Liver (tissue), 9 donors: ENCODE data around the gene DUSP2. TPM values are rescaled to one million over a fixed set of nuclear protein-coding genes. Genes with fewer than 3 reads are reported as not detected.

Experiments
- DNase-seq: peaks from one replicate; pipeline ENCODE4 v3.0.0-alpha.2; 2017; ENCODE audit warnings: low spot score
- H3K27ac ChIP-seq, 2 donors: one replicate each; pipeline ENCODE4 v1.7.0; 2013; ENCODE audit warnings: inconsistent platforms in 2 of 2, low read length in 2 of 2, control low read depth in 1 of 2, low read depth in 1 of 2, mild to moderate bottlenecking in 1 of 2
- H3K27me3 ChIP-seq, 4 donors: one replicate each; pipeline versions ENCODE4 v1.6.1 to v1.7.0; 2013; ENCODE audit warnings: low read length in 3 of 4, inconsistent platforms in 1 of 4, mild to moderate bottlenecking in 1 of 4, moderate library complexity in 1 of 4; ENCODE audit not compliant: control insufficient read depth in 4 of 4, insufficient read depth in 4 of 4
- H3K36me3 ChIP-seq, 4 donors: one replicate each; pipeline versions ENCODE4 v1.6.1 to v1.7.0; 2013; ENCODE audit warnings: low read length in 3 of 4, mild to moderate bottlenecking in 3 of 4, low read depth in 1 of 4, moderate library complexity in 1 of 4; ENCODE audit not compliant: control insufficient read depth in 4 of 4, insufficient read depth in 3 of 4
- H3K4me1 ChIP-seq, 4 donors: one replicate each; pipeline versions ENCODE4 v1.6.1 to v1.7.0; 2013; ENCODE audit warnings: low read length in 3 of 4, mild to moderate bottlenecking in 3 of 4, moderate library complexity in 1 of 4; ENCODE audit not compliant: control insufficient read depth in 4 of 4, insufficient read depth in 4 of 4
- H3K4me3 ChIP-seq, 3 donors: one replicate each; pipeline versions ENCODE4 v1.6.1 to v1.7.0; 2013; ENCODE audit warnings: low read length in 3 of 3, control low read depth in 1 of 3, low read depth in 1 of 3, mild to moderate bottlenecking in 1 of 3
- H3K9ac ChIP-seq, 2 donors: one replicate each; pipeline ENCODE4 v1.7.0; 2013; ENCODE audit warnings: low read length in 2 of 2, mild to moderate bottlenecking in 2 of 2, moderate library complexity in 2 of 2, control low read depth in 1 of 2, low read depth in 1 of 2
- H3K9me3 ChIP-seq, 4 donors: one replicate each; pipeline versions ENCODE4 v1.6.1 to v1.7.0; 2013; ENCODE audit warnings: low read length in 3 of 4; ENCODE audit not compliant: control insufficient read depth in 4 of 4
- ATF3 ChIP-seq: IDR thresholded peaks from 2 replicates; pipeline ENCODE4 v1.6.1; 2016; ENCODE audit warnings: antibody characterized with exemption
- FOXA1 ChIP-seq: IDR thresholded peaks from 2 replicates; pipeline ENCODE4 v1.6.1; 2016; ENCODE audit warnings: antibody characterized with exemption
- FOXA2 ChIP-seq: IDR thresholded peaks from 2 replicates; pipeline ENCODE4 v1.6.1; 2016; ENCODE audit warnings: antibody characterized with exemption
- GABPA ChIP-seq, 2 donors: IDR thresholded peaks in 1 of 2; conservative IDR thresholded peaks in 1 of 2; 2 replicates each; pipeline ENCODE4 v1.6.1; 2016; ENCODE audit warnings: antibody characterized with exemption in 2 of 2, mild to moderate bottlenecking in 1 of 2, moderate library complexity in 1 of 2
- JUND ChIP-seq, 2 donors: IDR thresholded peaks; 2 replicates each; pipeline ENCODE4 v1.6.1; 2016; ENCODE audit warnings: antibody characterized with exemption in 2 of 2
- NR2F2 ChIP-seq: IDR thresholded peaks from 2 replicates; pipeline ENCODE4 v1.6.1; 2016; ENCODE audit warnings: antibody characterized with exemption
- RAD21 ChIP-seq, 2 donors: IDR thresholded peaks; 2 replicates each; pipeline ENCODE4 v1.6.1; 2016; ENCODE audit warnings: antibody characterized with exemption in 2 of 2, mild to moderate bottlenecking in 2 of 2
- REST ChIP-seq: IDR thresholded peaks from 2 replicates; pipeline ENCODE4 v1.6.1; 2016; ENCODE audit warnings: antibody characterized with exemption, mild to moderate bottlenecking
- RXRA ChIP-seq, 2 donors: IDR thresholded peaks; 2 replicates each; pipeline ENCODE4 v1.6.1; 2017 to 2018; ENCODE audit warnings: antibody characterized with exemption in 2 of 2, mild to moderate bottlenecking in 1 of 2
- SP1 ChIP-seq: IDR thresholded peaks from 2 replicates; pipeline ENCODE4 v1.6.1; 2018; ENCODE audit warnings: antibody characterized with exemption, mild to moderate bottlenecking
- TAF1 ChIP-seq: conservative IDR thresholded peaks from 2 replicates; pipeline ENCODE4 v1.6.1; 2016; ENCODE audit warnings: antibody characterized with exemption, mild to moderate bottlenecking
- YY1 ChIP-seq: IDR thresholded peaks from 2 replicates; pipeline ENCODE4 v1.6.1; 2016; ENCODE audit warnings: antibody characterized with exemption, mild to moderate bottlenecking
- WGBS: extraction: QIAGEN DNeasy Blood & Tissue Kit; methylation state at CpG from one replicate; pipeline ENCODE4 v1.1.7; 2013; 5-methylcytosine and 5-hydroxymethylcytosine counted together
- polyA plus RNA-seq, 2 donors: library from polyadenylated mRNA; stranded (reverse) in 1 of 2; unstranded in 1 of 2; fragments of 200-250 nt in 1 of 2; fragments of >200 nt in 1 of 2; fragmentation: Nextera tagmentation in 1 of 2; extraction: Ambion mirVana in 1 of 2; gene quantifications; one replicate each; pipeline versions ENCODE4 v1.2.1 to v1.2.3, GENCODE V29; 2013 to 2015
- total RNA-seq, 2 donors: library from RNA; depleted of rRNA; stranded (reverse); fragments of >200 nt; gene quantifications; one replicate each; pipeline ENCODE4 v1.2.3, GENCODE V29; 2014
- TF ChIP-seq, protein P1 (sequence below): fragments of 150-350 bp; IDR thresholded peaks from 2 replicates; pipeline ENCODE4 v1.5.1; 2017; ENCODE audit warnings: improper control_type of control experiment, low read depth, low read length; ENCODE audit not compliant: missing input control
- TF ChIP-seq, protein P2 (sequence below): IDR thresholded peaks from 2 replicates; pipeline ENCODE4 v1.6.1; 2016; ENCODE audit warnings: antibody characterized with exemption
- donor health status: healthy.
- donor health status: healthy.
- donor health status: healthy.
- donor health status: healthy.
- donor health status: healthy.

Gene DUSP2
- total and polyA plus RNA-seq, 4 donors, result 0.99 to 2.8 (median 1.6) TPM

DNA sequence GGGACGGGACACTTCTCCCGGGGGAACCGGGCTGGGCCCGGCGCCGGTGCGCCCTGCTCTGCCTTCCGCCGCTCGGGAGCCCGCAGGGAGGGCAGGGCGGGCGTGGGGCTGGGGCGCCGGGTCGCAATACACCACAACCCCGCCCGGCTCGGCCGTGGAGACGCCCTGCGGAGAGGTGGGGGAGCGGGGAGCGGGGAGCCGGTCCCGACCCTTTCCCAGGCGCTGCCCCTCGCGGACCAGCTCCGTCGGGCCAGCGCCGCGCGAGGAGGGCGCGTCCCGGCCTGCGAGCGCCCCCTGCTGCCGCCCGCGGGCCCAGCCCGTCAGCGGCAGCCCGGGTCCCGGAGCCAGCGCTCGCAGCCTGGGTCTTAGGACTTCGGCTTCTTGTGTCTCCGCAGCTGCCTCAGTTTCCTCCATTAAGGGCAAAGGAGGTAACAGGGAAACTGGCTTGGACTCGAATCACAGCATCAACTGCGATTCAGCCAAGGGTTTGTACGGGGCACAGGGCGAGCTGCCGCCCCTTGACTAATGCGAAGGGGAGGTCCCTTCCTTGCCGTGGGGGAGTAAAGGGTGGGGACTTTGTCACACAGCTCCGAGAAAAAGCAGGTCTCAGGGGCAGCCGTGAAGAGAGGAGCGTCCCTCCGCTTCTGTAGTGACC lies 28.2 kb downstream of the DUSP2 start:
- Histone ChIP-seq H3K27ac (no peak overlapping the region), H3K27me3 (peaks cover 0 to 3% (median 0%) of the 10 kb centered on the region in 4 donors), H3K9ac (no peak overlapping the region), H3K4me3 (peak overlapping the region in 2 of 3 donors; percentile 28 to 63), H3K36me3 (no peaks in the 10 kb centered on the region), H3K9me3 (no peaks in the 10 kb centered on the region), H3K4me1 (peaks cover 0 to 6% (median 3%) of the 10 kb centered on the region in 4 donors)
- TF ChIP-seq RAD21 (IDR thresholded peaks at IDR 0.05) (peak in 1 of 2 donors; percentile 51), TAF1 (no peak), SP1 (no peak), FOXA2 (no peak), REST (no peak), ATF3 (no peak), YY1 (no peak), FOXA1 (no peak), JUND (IDR thresholded peaks at IDR 0.05) (no peak), RXRA (IDR thresholded peaks at IDR 0.05) (no peak), NR2F2 (no peak)
- TF ChIP-seq, protein P1, sequence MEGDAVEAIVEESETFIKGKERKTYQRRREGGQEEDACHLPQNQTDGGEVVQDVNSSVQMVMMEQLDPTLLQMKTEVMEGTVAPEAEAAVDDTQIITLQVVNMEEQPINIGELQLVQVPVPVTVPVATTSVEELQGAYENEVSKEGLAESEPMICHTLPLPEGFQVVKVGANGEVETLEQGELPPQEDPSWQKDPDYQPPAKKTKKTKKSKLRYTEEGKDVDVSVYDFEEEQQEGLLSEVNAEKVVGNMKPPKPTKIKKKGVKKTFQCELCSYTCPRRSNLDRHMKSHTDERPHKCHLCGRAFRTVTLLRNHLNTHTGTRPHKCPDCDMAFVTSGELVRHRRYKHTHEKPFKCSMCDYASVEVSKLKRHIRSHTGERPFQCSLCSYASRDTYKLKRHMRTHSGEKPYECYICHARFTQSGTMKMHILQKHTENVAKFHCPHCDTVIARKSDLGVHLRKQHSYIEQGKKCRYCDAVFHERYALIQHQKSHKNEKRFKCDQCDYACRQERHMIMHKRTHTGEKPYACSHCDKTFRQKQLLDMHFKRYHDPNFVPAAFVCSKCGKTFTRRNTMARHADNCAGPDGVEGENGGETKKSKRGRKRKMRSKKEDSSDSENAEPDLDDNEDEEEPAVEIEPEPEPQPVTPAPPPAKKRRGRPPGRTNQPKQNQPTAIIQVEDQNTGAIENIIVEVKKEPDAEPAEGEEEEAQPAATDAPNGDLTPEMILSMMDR, result peak; percentile 77
- TF ChIP-seq, protein P2, sequence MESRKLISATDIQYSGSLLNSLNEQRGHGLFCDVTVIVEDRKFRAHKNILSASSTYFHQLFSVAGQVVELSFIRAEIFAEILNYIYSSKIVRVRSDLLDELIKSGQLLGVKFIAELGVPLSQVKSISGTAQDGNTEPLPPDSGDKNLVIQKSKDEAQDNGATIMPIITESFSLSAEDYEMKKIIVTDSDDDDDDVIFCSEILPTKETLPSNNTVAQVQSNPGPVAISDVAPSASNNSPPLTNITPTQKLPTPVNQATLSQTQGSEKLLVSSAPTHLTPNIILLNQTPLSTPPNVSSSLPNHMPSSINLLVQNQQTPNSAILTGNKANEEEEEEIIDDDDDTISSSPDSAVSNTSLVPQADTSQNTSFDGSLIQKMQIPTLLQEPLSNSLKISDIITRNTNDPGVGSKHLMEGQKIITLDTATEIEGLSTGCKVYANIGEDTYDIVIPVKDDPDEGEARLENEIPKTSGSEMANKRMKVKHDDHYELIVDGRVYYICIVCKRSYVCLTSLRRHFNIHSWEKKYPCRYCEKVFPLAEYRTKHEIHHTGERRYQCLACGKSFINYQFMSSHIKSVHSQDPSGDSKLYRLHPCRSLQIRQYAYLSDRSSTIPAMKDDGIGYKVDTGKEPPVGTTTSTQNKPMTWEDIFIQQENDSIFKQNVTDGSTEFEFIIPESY, result no peak
- WGBS, result 3% methylated on average over 62 of the region's 62 CpGs
- peak; percentile 68 for DNase-seq

- no peaks in the 10 kb centered on the region for H3K36me3 ChIP-seq
- H3K27ac ChIP-seq, result peak within 1 kb of the TSS in 1 of 2 donors; percentile 44
- peak; percentile 71 for DNase-seq
- TF ChIP-seq GABPA (IDR thresholded peaks at IDR 0.05 in 1 of 2, conservative IDR thresholded peaks at IDR 0.05 in 1 of 2) (no peak), YY1 (no peak), RAD21 (IDR thresholded peaks at IDR 0.05) (peak in 1 of 2 donors; percentile 30)
- TF ChIP-seq, protein P2, result no peak
- peak within 1 kb of the TSS in 2 of 3 donors; percentile 28 to 63 for H3K4me3 ChIP-seq
- no peak within 1 kb of the TSS for H3K9ac ChIP-seq
- WGBS, result 3% methylated on average over 64 of the region's 64 CpGs
- H3K9me3 ChIP-seq, result no peaks in the 10 kb centered on the region
- peaks cover 0 to 3% (median 0%) of the 10 kb centered on the region in 4 donors for H3K27me3 ChIP-seq
- H3K4me1 ChIP-seq, result peaks cover 0 to 6% (median 3%) of the 10 kb centered on the region in 4 donors
Observed at GRCh38 chr2:96116424-96116878, 28.8 kb downstream of the DUSP2 start, which contains the start of gene ADRA2B. TSS of gene ADRA2B (minus strand) at chr2:96116571. CDS start at chr2:96116149, 422 bp downstream.
